Suprapubic skin (tissue), 3 donors: ENCODE results near the gene ALOXE3.

Source experiments
- POLR2AphosphoS5 ChIP-seq, 3 donors: sonication (generic); formaldehyde crosslinking; IDR thresholded peaks; one replicate each; pipeline ENCODE4 v1.6.1; 2017; ENCODE audit warnings: antibody characterized with exemption in 3 of 3
- TF ChIP-seq, protein P1 (sequence below), 2 donors: fragments of 200-600 bp in 1 of 2; fragments of 450-650 bp in 1 of 2; sonication (generic) in 1 of 2; IDR thresholded peaks; one replicate each; pipeline ENCODE4 v1.5.1; 2016 to 2019; ENCODE audit warnings: antibody characterized with exemption in 2 of 2, mild to moderate bottlenecking in 1 of 2, moderate library complexity in 1 of 2

GRCh38 chr17:8067806-8068205, 50.5 kb downstream of the ALOXE3 start:
- TF ChIP-seq, protein P1, sequence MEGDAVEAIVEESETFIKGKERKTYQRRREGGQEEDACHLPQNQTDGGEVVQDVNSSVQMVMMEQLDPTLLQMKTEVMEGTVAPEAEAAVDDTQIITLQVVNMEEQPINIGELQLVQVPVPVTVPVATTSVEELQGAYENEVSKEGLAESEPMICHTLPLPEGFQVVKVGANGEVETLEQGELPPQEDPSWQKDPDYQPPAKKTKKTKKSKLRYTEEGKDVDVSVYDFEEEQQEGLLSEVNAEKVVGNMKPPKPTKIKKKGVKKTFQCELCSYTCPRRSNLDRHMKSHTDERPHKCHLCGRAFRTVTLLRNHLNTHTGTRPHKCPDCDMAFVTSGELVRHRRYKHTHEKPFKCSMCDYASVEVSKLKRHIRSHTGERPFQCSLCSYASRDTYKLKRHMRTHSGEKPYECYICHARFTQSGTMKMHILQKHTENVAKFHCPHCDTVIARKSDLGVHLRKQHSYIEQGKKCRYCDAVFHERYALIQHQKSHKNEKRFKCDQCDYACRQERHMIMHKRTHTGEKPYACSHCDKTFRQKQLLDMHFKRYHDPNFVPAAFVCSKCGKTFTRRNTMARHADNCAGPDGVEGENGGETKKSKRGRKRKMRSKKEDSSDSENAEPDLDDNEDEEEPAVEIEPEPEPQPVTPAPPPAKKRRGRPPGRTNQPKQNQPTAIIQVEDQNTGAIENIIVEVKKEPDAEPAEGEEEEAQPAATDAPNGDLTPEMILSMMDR (IDR thresholded peaks at IDR 0.05) = no peak
- TF ChIP-seq POLR2AphosphoS5 (IDR thresholded peaks at IDR 0.05) = no peak
